ENCODE data around the gene ERP29.

Gene ERP29

GRCh38 chr12:112046003-112046402, 32.8 kb downstream of the ERP29 start:
- no peak for DNase-seq

GRCh38 chr12:112049351-112049750, 36.1 kb downstream of the ERP29 start:
- DNase-seq: no peak

DNA sequence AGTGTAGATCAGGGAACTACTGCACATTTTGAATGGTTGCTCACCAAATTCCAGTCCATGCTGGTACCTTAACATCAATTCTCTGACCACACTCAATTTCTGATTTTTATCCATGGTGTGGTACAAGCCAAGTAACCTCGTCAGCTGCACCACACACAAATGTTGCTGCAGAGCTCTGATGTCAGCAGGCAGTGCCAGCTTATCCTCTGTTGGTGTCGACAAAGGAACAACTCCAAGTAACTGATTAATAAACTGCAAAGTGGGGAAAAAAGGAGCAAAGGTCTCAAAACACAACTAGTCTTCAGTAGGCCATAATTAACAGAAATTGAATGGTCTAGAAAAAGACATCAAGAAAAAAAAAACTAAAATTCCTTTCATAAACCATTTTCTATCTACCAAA, 47.9 kb downstream of the ERP29 start:
- DNase-seq: no peak

- no peak for DNase-seq
Measured at GRCh38 chr12:112063273-112063672, 50.0 kb downstream of the ERP29 start.

GRCh38 chr12:112066566-112066965, 53.3 kb downstream of the ERP29 start:
- no peak for DNase-seq
